Umbilical cord (tissue), 2 donors: ENCODE data around the gene AK5. TPM values are rescaled to one million over a fixed set of nuclear protein-coding genes. Genes with fewer than 3 reads are reported as not detected.

Experiments used
- DNase-seq: peaks from one replicate; pipeline ENCODE4 v3.0.0-alpha.2; 2015; ENCODE audit warnings: low spot score
- total RNA-seq: library from RNA; depleted of rRNA; stranded (reverse); fragments of >200 nt; gene quantifications from one replicate; pipeline ENCODE4 v1.2.3, GENCODE V29; 2014; ENCODE audit warnings: low replicate concordance; ENCODE audit not compliant: insufficient read depth

AK5 gene
- 9.9 TPM for total RNA-seq

GRCh38 chr1:77281491-77282186 is at the start of gene AK5:
AK5 (plus strand) TSS chr1:77282019; CDS start chr1:77282314, 295 bp downstream.
- peak; percentile 35 for DNase-seq

GRCh38 chr1:77232829-77233228 is 49.0 kb upstream of the AK5 start:
- DNase-seq = no peak

DNA sequence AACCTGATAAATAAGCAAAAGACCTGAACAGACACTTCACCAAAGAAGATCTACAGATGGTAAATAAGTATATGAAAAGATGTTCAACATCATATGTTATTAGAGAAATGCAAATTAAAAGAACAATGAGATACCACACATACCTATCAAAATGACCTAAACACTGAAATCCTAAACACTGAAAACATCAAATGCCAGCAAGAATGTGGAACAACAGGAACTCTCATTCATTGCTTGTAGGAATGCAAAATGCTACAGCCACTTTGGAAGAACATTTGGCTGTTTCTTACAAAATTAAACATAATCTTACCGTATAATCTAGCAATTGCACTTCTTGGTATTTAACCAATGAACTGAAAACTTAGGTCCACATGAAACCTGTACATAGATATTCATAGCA is 47.7 kb upstream of the AK5 start:
- DNase-seq = no peak

GRCh38 chr1:77234943-77235342 is 46.9 kb upstream of the AK5 start:
- DNase-seq = no peak

DNA sequence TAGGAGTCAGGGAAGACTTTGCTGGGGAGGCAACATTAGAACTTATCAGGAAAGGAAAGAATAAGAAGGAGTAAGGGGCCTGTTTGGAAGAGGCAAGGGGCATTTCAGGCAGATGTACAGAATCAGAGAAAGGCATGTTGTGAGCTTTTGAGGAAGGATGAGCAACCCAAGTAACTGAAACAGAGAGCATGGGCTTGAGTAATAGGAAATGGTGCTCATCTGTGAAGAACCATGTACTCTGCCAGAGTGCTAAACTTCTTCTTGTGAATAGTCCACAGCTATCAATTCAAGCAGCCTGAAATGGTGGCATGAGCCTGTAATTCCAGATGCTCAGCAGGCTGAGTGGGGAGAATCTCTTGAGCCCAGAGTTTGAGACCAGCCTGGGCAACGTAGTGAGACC is 43.4 kb upstream of the AK5 start:
- no peak for DNase-seq

GRCh38 chr1:77239311-77239710 is 42.5 kb upstream of the AK5 start:
- DNase-seq = no peak

GRCh38 chr1:77245830-77246229 is 36.0 kb upstream of the AK5 start:
- no peak for DNase-seq

DNA sequence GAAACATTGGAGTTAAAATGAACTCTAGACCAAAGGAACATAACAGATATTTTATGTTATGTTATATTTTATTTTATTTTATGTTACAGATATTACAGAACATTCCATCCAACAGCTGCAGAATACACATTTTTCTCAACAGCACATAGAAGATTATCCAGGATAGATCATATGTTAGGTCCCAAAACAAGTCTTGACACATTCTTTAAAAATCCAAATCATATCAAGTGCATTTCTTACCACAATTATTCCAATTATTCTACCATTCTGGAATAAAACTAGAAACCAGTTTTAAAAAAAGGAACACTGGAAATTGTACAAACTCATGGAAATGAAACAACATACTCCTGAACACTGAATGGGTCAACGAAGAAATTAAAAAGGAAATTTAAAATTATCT is 31.7 kb upstream of the AK5 start:
- no peak for DNase-seq

DNA sequence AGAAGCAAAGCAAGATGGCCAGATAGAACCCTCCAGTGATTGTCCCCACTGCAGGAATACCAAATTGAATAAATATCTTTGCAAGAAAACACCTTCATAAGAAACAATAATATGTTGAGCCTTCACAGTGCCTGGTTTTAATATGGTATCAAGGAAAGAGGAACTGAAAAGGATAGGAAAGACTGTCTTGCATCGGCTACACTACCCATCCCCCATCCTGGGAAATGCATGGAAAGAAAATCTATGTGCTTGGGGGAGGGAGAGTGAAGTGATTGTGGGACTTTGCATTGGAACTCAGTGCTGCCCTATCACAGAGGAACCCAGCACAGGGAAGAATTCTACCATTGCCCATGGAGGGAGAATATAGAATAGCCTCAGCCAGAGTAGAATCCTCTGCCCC is 28.6 kb upstream of the AK5 start:
- no peak for DNase-seq

DNA sequence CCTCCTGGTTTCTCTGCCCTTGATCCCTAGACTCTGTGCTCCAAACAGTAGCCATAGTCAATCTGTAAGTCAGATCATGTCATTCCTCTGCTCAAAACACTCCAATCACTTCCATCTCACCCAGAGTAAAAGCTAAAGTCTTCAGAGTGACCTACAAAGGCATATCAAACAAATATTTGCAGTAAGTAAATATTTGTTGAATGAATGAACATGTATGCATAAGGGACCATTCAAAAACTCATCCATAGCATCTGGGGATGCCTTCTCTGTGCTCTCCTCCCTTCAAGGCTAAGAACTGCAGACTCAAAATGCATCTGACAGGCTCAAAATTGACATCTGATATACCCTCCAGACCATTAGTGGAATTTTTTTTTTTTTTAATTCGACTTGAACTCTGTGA is 18.1 kb upstream of the AK5 start:
- DNase-seq = no peak

DNA sequence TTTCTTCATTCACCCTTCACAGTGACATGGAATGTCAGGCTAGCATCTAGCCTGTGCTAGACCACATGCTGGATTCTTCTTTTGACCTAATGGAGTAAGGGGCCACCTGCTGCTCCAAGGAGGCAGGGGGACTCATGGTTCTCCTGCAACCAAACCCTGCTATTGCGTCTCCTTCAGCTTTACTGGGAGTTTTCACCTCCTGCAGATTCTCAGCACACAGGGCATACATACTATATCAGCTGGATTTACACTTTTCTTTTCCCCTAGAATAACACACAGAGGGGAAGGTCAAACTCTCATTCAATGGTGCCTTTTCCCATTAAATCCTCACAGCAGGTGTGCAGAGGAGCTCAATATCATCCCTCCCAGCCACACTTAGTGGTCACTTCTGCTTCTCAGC is 16.6 kb upstream of the AK5 start:
- no peak for DNase-seq

GRCh38 chr1:77267035-77267434 is 14.8 kb upstream of the AK5 start:
- DNase-seq = no peak

DNA sequence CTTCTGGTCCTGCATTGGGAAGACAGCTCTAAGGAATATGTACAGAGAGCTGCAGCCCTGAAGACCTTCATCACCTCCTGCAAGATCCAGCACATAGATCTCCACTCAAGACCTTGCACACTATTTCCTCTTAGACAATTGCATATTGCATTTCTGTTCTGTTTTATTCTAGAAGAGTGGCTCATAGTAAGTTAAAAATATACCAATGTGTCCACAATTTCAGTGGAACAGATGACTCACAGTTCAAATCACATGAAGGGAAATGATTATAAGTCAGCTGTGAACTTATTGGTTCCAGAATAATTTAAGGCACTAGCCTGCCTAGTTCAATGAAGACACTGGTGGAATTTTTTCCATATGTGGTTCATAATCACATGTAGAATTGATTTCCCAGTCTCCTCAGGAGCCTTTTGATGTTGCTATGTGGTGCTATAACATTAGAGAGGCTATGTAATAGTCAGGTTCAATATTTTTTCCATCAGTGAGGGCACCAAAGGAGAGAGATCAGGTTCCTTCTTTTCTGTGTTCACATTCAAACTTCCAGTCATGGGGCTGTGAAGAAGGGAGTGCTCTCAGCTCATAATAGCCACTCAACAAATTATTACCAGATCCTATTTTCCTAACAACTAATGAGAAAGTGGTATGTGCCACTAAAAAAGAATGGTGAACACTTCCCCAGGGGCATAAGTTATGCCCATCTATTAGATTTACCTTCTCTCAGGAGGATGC is 9.8 kb upstream of the AK5 start:
- DNase-seq = no peak

DNA sequence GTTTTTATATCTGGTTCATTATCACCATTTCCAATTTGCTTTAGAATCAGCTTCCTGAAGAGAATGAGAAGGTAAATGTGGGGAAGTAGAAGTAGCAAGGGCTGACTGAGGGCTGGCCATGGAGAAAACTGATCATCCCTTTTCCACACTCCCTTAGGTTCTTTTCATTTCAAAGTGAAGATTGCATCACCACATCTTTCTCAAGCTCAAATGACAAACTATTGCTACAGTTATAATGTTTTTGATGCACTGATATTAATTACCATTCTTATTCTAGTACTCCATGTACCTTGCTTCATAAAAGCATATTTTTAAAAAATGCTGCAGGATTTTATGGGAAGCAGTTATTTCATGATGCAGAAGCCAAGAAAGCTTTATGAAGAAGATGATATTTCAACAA is 7.9 kb upstream of the AK5 start:
- DNase-seq = no peak

GRCh38 chr1:77275194-77275593 is 6.6 kb upstream of the AK5 start:
- DNase-seq = no peak

- DNase-seq = no peak
These were observed 4.9 kb upstream of the AK5 start for GRCh38 chr1:77276941-77277340.

DNA sequence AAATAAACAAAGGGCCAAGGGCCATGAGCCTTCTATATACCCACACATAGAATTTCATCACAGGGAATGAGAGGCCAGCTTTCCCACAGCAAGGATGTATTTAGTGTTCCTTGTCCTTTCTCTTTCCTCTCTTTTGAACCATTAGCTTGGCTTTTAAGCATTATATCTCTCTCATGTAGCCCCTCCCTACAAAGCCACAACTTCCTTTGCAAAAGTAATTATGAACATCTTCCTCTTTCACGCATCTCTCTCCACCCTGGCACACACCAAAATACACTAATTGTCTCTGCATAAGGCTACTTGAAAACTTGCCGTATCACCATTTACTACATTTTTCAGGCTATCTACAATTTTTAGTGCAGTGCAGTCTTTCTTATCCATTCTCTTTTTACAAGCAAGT is 1.9 kb upstream of the AK5 start:
- no peak for DNase-seq

GRCh38 chr1:77280962-77281361 is 857 bp upstream of the AK5 start:
- no peak for DNase-seq

GRCh38 chr1:77282187-77282865 is 507 bp downstream of the AK5 start:
- DNase-seq = no peak

DNA sequence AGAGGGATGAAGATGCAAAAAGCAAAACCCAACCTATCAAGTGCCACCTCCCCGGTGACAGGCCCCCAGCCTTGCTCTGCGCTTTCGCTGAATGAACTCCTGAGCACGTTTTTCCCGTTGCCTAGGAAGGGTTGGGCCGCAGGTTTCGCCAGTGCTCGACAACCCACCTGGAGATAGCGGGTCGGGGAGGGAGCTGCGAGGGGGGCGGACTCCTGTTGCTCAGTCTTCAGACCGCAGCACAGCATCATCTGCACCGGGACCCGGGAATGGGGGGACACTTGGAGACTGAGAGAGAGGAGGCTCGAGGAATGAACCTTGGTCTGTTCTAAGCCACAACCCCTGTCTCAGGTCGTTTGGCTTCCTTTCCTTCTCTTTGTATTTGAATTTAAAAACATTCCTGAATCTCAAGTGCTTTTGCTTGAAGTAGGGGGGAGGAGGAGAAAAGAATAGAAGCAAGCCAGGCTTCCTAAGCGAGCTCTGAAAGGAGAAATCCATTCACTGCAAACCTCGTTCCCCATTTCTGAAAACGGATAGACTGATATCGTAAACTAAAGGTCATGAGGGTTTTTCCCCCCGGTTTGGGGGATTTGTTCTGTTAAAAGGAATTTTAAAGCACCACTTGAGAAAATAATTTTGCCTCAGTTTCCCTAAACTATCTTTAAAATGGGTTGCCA is 1.2 kb downstream of the AK5 start:
- no peak for DNase-seq

GRCh38 chr1:77283701-77284425 is 2.0 kb downstream of the AK5 start:
- DNase-seq = no peak

- DNase-seq = no peak
These were observed 5.7 kb downstream of the AK5 start for GRCh38 chr1:77287535-77287934.
